Measurements from ENCODE around the gene MRI1.
"Not testable (repeated sequence)": the region's sequence is repeated elsewhere in the genome, so short reads cannot be mapped to it uniquely, and the experiment has no call there.

MRI1 gene

DNA sequence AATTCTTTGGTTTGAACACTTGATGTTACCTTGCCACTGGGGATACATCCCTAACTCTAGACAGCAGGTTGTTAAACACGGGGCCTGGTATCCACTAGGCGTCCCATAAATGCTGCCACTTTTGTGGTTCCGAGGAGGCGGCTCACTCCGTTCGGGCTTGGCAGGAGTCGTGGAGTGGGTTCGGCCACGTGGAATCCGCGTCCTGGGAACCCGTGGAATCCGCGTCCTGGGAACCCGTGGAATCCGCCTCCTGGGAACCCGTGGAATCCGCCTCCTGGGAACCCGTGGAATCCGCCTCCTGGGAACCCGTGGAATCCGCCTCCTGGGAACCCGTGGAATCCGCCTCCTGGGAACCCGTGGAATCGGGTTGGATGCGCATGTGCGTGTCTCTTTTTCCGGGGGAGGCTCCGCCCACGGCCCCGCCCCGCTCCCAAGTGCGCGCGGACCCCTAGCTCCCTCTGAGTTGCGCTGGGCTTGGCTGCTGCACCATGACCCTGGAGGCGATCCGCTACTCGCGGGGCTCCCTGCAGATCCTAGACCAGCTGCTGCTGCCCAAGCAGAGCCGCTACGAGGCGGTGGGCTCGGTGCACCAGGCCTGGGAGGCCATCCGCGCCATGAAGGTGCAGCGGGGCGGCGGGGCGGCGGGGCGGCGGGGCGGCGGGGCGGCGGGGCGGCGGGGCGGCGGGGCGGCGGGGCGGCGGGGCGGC is at the start of gene MRI1:
MRI1 (plus strand) TSS at position 422 of the 707 bp plus-strand sequence; CDS start at position 489, 67 bp downstream.
- peak; percentile 92 for DNase-seq

DNA sequence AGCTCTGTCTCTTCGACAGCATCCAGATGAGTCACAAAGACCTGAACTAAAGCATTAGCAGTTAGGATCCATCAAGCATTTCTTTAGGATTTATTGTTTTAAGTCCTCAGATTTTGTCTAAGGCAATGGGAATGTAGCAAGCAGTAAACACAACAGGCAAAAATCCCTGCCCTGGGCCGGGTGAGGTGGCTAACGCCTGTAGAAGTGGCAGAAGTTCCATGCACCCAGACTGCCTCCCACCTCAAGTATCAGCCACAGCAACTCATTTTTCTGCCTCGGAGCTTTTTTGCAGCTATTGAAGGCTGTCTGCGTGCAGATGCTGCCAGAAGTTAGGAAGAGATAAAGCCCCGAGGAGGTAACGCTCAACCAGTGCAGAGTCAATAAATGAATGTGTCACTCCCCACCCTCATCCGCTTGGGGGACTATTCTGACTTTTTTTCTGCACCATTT is 47.1 kb upstream of the MRI1 start:
- DNase-seq = peak; percentile 100

- peak; percentile 94 for DNase-seq
Observed at GRCh38 chr19:13718733-13719132, 45.6 kb upstream of the MRI1 start.

DNA sequence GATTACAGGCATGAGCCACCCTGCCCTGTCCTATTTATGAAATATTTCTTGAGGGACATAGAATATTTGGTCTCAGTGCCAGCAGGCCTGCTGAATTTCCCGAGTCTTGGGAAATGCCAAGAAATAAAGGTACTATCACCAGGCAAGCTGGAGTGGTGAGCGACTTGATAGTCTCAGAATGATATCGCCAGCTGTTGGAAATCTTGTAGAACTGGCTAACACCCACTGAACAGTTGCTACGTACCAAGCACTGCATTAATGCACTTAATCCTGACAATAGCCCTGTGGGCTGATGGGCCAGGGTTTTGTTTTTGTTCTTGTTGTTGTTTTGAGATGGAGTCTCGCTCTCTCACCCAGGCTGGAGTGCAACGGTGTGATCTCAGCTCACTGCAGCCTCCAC is 42.2 kb upstream of the MRI1 start:
- no peak for DNase-seq

- no peak for DNase-seq
Observed at GRCh38 chr19:13723206-13723605, 41.1 kb upstream of the MRI1 start.

GRCh38 chr19:13726323-13726722 is 38.0 kb upstream of the MRI1 start:
- no peak for DNase-seq

GRCh38 chr19:13727798-13728197 is 36.5 kb upstream of the MRI1 start:
- DNase-seq = no peak

GRCh38 chr19:13729859-13730258 is 34.5 kb upstream of the MRI1 start:
- DNase-seq = peak; percentile 98

DNA sequence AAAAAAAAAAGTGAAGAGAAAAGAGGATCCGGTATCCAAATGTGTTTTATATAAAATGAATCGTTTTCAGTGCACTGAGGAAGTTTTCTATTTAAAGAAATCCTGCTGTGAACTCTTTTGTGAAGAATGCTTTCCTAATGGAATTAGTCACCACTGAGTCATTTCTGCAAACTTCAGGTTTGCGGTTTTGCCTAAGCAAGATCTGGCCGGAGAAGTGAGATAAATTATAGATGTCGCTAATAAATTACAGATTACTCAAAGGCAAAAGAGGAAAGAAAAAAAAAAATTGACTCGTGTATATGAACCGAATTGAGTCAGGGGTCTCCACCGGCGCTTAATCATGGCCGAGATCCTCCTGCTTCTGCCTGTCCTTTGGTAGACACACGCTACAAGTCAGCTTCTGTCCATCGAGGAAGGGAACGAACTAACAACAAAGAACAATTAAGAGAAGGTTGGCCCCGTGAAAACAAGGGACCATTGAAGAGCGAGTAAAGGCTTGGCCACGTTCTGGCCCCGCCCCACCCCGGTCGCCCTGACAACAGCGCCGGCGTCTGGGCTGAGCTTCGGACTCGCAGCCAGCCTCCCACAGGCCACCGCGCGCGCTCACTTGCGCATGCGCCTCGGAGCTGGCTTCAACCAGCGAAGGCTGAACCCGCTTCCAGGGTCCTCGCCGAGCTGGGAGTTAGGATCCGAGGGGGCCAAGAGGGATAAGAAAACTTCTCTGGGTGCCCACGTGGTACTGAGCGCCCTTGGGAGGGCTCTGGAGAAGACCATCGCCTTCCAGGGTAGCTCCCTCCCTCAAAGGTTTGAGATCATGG is 33.0 kb upstream of the MRI1 start:
- DNase-seq = peak; percentile 100

DNA sequence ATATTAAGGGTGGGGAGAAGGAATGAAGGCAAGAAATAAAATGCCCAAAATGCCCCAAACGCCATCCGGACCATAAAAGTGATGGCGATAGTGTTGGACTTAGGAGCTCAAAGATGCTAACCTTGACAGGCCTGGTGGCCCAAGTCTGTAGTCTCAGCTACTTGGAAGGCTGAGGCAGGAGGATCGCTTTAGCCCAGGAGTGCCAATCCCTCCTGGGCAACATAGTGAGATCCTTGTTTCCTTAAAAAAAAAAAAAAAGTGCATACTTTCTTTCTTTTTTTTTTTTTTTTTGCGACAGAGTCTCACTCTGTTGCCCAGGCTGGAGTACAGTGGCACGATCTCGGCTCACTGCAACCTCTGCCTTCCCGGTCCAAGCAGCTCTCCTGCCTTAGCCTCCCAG is 32.0 kb upstream of the MRI1 start:
- DNase-seq = no peak

GRCh38 chr19:13734751-13735150 is 29.6 kb upstream of the MRI1 start:
- no peak for DNase-seq

DNA sequence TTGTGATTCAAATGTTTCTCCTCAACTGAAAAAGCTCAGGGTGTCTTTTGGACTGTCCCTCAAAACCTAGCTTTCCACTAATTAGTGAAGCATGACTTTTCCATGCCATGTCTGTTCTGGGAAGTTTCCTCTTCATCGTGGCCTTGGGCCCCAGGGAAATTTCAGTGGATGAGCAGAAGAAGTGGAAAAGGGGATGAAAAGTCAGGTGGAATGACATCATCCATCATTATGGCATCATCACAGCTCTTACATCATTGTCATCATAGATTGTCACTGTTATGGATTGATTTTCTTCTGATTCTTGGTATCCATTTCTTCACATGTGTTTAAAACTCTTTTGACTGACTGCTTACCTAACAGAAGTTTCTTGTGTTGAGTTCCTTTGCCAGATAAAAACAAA is 26.2 kb upstream of the MRI1 start:
- no peak for DNase-seq

DNA sequence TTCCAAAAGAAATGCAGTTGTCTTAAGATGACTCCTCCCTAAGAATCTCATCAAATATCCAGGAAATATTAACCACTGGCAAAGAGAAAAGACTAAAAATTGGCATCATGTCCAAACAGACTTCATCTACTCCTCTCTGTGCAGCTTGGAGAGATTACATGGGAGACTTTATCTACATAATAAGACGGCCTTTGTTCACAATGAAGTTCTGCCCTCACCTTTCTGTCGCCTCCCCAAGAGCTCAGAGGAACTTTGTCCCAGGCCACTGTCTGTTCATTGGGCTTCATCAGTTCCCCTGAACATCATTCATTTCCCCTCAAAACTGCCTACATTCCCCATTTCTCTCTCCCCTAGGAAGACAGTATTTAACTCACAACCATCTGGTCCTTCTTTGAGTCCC is 22.4 kb upstream of the MRI1 start:
- no peak for DNase-seq

DNA sequence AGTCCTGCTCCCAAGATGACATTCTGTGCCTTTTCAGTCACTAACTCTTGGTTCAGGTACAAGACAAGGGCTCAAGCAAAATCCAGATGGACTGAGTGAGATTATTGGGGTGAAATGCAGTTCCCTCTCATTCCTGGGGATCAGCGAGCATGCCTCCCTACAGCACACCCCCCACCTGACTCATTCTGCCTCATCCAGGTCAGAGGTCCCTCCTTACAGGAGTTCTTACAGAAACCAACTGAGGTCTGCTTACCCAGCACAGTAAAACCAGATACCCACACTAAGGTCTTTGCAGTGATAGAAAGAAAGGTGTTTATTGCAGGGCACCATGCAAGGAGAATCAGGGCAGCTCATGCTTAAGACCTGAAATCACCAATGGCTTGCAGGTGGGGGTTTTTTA is 21.6 kb upstream of the MRI1 start:
- no peak for DNase-seq

- DNase-seq = peak; percentile 57
Observed at GRCh38 chr19:13744174-13744573, 20.1 kb upstream of the MRI1 start.

DNA sequence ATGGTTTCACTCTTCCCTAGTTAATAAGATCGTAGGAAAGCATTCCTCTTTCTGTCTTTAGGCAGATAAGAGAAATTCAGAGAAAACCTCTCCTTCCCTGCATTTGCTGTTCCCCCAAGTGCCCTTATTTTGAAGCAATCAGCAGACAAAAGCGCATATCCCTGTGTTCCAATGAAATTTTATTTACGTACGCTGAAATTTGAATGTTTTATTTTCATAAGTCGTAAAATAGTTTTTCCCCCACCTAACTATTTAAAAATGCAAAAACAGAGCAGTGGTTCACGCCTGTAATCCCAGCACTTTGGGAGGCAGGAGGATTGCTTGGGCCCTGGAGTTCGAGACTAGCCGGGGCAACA is 17.2 kb upstream of the MRI1 start:
- DNase-seq = no peak

DNA sequence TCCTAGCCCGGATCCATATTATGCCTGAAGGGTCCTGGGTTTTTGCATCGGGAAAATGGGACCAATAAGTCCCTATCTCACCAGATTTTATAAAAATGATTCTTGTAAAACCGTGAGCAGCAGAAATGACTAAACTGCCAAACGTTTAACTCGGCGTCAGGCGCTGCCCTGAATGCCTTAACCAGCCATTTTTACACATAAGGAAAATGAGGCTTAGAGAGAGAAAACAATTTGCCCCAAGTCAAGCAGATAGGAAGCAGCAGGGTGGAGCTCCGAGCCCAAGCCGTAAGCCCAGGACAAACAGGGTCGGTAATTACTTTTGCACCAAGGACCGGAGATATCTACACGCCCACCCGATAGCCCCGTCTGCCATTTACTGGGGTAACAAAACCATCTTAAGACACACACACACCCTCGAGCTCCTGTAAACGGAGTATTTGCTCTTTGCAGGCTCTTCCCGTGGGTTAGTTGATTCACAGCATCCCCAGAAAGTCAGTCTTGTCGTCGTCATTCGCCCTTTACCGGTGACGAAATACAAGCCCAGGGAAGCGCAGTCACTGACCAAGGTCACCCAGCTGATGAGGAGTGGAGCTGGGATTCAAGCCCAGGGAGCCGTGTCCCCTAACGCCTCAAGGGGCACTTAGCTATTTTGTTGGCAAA is 16.0 kb upstream of the MRI1 start:
- peak; percentile 85 for DNase-seq

DNA sequence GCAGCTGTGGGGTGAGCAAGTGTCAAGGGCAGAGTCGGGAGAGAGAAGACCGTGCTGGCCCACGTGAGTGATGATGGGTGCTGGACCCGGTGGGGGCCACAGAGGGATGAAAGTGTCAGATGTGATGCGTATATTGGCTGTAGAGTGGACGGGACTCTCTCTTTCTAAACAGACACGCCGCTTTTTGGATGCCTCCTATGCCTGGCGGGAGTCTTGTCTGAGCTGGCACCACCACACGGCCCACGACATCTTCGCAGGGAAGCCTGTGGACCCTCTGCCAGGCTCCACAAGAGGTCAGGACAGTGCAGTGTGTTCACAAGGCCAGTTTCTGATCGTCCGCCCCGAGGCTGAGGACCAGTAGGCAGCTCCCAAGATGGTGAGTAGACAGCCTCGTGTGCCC is 12.9 kb upstream of the MRI1 start:
- no peak for DNase-seq

GRCh38 chr19:13753622-13754021 is 10.7 kb upstream of the MRI1 start:
- not testable (repeated sequence) for DNase-seq

DNA sequence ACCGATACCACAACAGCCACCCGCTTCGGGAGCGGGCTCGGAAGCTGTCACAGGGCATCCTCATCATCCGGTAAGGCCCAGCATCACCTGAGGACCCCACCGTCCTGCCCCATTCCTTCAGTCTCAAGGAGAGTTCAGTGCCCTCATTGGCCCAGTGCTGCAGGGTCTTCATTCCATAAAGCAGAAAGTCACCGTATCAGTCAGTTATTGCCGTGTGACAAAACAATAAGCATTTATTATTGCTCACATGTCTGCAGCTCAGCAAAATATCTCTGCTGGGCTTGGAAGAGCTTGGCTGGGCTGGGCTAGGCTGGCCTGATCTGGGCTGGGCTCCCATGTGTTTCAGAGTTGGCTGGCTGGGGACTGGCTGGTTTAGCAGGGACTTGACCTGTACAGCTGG is 8.1 kb upstream of the MRI1 start:
- DNase-seq = no peak

- no peak for DNase-seq
Observed at GRCh38 chr19:13757805-13758772, 6.2 kb upstream of the MRI1 start.

DNA sequence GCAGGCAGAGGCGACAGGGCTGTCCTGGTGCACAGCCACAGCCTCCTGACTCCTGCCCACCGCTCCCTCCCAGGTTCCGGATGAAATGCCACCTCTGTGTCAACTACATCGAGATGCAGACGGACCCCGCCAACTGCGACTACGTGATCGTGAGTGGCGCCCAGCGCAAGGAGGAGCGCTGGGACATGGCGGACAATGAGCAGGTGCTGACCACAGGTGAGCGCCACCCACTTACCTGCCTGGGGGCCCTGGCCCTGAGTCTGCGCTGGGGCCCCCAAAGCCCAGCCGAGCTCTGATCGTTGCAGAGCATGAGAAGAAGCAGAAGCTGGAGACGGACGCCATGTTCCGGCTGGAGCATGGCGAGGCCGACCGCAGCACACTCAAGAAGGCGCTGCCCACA is 5.5 kb upstream of the MRI1 start:
- DNase-seq = no peak

- DNase-seq = no peak
Observed at GRCh38 chr19:13761423-13761822, 2.9 kb upstream of the MRI1 start.

All from OCI-M1 (cell line).